ENCODE measurements around the gene CYRIA.

Gene CYRIA

DNA sequence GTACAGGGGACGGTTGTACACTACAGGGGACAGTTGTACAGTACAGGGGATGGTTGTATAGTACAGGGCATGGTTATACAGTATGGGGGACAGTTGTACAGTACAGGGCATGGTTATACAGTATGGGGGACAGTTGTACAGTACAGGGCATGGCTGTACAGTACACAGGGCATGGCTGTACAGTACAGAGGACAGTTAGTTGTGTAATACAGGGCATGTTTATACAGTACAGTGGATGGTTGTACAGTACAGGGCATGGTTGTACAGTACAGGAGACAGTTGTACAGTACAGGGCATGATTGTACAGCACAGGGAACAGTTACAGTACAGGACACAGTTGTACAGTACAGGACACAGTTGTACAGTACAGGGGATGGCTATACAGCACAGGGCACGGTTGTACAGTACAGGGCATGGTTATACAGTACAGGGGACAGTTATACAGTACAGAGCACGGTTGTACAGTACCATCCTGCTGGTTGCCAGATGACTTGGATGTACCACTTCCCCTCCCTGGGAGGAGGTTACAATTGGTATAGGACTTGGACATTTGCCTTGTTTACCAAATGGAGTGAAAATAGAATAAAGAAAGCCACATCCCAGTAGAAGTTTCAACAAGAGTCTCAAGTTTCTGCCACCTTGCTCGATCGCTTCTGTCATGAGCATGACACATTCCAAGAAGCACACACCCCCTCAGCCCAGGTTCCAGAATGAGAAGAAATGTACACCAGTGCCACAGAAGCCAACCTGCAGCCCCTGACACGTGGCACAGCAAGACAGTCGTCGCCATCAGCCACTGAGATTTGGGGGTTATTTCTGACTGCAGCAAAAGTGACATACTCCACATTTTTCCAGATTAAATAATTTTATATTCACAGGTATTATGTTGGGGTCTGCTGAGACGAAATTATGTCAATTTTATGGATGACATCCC lies 16.0 kb downstream of the CYRIA start:
- DNase-seq = no peak

GRCh38 chr2:16647992-16648617 lies 17.5 kb downstream of the CYRIA start:
- DNase-seq = no peak

GRCh38 chr2:16645775-16646559 lies 19.7 kb downstream of the CYRIA start:
- DNase-seq = no peak

DNA sequence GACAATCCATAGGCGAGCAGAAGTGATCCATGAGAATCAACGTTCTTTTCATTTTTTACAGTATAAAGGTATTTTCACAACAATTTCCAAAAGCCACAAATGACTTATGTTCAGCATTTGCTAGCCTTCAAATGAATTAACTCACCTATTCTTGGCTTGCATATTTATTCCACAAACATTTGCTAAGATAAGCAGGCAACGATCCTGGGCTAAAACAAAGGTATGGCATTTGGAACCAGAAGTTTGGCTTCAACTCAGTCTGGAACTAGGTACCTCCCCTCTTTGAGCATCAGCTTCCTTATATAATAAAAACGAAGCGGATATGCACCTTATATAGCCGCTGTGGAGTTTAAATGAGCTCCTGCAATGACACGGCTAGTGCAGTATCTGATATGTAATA lies 20.5 kb downstream of the CYRIA start:
- DNase-seq = no peak

DNA sequence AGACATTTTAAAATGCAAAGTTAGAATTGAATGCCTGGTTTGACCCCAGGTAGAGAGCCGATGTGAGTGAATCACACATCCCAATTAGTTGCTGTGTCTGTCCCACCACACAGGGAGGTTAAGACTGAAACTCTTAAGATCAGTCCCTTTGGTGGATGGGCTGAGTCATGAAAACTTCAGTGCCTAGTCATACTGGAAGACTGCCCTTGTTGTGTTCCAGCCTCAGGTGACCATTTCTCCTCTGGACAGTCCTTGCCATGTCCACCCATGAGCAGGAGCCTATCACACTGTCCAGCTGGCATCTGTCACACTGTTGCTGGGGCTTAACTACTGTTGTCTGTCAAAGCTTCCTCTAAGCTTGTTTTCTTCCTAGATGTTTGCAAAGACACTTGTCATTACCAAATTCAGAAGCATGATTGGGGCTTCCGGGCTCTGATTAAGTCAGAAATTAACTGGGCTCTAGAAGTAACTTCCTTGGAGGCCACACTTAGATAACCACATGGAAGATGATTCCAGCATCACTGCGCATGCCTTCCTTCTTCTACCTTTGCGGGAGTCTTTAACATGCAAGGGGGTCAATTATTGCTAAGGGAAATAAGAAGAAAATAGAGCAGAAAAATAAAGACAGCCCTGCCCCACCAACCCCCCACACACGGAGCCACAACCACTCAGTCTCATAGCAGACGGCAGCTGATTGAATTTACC lies 21.3 kb downstream of the CYRIA start:
- no peak for DNase-seq

GRCh38 chr2:16643099-16643498 lies 22.5 kb downstream of the CYRIA start:
- DNase-seq = no peak

GRCh38 chr2:16642088-16642487 lies 23.5 kb downstream of the CYRIA start:
- no peak for DNase-seq

DNA sequence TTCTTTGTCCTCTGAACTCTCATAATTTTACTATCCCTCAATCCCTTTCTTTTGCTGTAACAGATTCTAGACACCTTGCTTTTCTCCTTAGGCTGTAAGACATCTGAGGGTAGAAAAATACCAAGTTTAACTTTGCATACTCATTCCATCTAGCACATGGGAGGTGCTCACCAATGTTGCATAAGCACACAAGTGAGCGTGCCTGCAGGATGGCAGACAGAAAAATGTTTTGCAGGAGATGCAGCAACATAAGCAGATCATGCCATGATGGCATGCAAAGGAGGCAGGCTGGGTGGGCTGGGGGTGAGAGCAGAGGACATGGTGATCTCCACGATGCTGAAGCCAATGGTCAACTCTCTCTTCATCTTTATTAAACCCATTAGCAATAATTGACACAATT lies 24.1 kb downstream of the CYRIA start:
- no peak for DNase-seq

GRCh38 chr2:16640867-16641266 lies 24.8 kb downstream of the CYRIA start:
- DNase-seq = no peak

GRCh38 chr2:16640001-16640700 lies 25.5 kb downstream of the CYRIA start:
- no peak for DNase-seq

DNA sequence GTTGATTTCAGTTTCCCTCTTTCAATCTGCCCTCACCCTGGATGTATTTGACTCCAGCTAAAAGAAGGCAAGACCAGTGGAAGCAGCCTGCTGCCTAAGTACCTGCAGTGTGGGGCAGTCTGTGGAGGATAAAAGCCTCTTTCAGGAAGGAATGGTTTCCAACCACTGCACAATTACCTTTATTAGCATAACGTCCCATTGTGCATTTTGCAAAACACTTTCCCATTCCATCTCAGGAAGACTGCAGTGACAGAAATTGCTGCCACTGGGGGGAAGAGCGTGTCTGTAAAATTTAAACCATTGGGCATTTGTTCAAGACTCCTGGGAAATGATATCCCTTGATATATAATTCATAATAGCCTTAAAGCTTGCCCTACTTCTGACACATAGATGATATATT lies 26.2 kb downstream of the CYRIA start:
- no peak for DNase-seq

DNA sequence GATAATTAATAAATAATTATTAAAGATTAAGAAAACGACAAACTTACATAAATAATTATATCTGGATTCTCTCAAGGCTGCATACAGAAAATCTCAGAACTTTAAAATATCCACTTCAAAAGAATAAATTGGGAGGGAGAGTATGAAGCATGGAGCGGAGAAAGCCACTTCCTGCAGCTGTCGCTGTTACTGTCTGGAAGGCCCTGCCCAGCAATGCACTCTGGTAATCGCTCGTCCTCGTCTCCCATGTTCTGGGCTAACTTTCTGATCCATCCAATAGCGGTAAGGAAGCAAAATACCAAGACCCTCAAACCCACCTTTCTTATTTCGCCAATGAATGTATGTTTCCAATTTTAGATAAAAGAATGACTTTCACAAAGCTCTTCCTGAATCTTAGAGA lies 26.7 kb downstream of the CYRIA start:
- DNase-seq = no peak

- DNase-seq = no peak
Measured at GRCh38 chr2:16637304-16637703, 28.3 kb downstream of the CYRIA start.

DNA sequence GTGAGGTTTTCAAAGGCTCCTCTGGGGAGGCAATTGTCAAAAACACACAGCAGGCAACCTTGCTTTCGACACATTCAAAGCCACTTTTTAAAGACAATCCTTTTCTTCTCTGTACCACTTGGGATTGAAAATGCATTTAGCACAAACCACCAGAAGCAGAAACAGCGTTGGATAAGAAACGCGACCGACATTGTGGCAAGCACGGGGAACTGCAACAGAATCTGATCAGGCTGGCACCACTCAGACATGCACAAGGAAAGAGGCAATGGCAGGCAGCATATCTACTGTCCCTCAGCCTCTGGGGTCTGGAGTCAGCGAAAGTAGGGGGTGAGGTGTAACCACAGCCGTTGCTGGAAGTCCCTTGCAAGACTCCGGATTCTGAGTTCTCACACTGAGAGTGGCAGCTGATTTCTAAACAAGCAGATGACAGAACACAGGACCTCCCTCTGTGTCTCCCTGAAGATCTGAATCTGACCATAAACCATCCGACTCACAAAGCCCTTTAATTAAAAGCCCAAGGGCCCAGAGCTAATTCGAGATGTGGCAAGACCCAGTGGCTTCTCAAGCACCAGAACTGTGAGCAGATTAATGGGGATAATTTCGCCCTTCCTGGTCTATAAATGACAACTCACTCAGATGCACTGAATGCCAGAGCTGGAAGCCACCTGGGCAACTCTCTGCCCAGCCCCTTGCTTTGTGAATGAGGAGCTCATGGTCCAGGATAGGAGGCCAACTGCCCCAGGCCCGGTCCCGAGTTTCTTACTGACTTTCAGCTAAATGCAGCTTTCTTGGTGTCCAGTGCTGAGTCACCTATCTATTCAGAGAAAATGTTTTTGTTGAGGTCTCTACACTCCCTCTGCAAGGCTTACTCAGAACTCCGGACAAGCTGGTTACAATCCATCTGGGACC lies 29.6 kb downstream of the CYRIA start:
- no peak for DNase-seq

GRCh38 chr2:16633621-16634430 lies 31.8 kb downstream of the CYRIA start:
- no peak for DNase-seq

DNA sequence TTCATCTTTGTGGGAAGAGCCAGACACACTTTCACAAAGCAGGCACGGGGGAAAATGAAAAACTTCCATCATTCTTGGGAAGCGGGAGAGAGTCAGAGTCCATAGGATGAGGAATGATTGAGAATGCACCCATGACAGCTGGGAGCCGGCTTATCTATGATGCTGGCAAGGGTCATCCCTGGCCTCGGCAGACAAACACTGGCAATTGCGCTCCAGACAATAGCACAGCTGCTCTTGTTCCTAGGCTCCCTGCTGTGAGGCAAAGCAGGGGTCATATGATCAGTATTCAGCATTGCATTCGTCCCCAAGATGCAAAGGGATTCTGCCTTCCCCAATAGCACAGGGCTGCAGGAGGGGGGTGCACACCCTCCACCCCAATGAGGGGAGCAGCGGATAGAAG lies 33.0 kb downstream of the CYRIA start:
- DNase-seq = no peak

GRCh38 chr2:16630463-16630862 lies 35.2 kb downstream of the CYRIA start:
- no peak for DNase-seq

DNA sequence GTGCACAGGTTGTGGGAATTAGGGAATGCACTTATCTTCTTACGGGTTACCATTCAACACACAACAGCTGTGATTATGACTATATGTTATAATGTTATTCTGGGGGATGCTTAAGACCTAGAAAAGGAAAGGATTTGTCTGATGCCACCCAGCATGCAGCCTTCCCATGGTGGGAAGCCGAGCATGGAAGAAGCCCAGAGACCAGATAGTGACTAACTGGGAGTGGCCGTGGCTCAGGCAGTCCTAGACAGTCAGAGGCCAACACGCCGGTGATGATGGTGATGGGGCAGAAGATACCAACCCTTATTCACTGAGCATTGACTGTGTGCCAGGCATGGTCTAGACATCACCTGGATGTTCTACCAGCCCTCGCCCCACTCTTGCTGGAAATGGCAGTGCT lies 35.9 kb downstream of the CYRIA start:
- DNase-seq = no peak

DNA sequence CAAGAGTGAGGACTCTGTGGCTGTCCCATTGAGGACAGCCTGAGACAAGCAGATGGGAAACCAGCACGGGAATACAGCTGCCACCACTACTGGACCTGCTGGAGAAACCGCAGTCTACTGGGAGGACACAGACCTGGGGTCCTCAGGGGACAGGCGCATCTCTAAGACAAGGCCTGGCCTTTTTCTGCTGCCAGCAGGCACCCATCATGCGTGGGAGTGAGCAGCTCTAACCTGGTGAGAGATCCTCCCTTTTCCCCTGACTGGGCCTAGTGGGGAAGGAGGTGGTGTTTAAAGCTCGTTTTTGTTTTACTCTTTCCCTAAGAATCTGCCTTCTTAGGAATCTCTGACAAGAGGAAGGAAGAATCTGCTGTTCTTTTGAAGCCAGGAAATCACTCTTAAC lies 36.6 kb downstream of the CYRIA start:
- DNase-seq = no peak

DNA sequence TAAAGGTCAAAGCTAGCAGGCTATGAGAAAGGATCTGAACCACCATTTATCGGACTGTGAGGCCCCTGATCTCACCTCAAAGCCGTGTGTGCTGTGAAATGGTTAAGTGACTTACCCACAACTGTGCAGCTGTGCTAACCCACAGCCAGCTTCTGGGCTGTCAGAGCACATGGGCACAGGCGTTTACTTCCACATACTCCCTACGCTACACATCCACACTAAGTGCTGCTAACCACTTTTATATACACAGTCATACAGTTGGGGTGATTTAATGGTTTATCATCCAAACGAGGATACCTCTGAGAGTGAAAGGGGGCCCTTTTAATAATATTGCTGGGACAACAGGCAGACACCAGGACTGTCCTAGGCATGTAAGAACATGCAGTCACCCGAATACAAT lies 37.3 kb downstream of the CYRIA start:
- no peak for DNase-seq

Measured in activated CD4-positive, alpha-beta T cell treated with anti-CD3 and anti-CD28 coated beads, Interleukin-2, Interleukin-6, amounts not matched to agents 100 ng/mL and 50 ng/mL, durations not matched to agents 16 hours and 8 hours (primary cell).